ENCODE results near the gene NOXRED1.

DNA sequence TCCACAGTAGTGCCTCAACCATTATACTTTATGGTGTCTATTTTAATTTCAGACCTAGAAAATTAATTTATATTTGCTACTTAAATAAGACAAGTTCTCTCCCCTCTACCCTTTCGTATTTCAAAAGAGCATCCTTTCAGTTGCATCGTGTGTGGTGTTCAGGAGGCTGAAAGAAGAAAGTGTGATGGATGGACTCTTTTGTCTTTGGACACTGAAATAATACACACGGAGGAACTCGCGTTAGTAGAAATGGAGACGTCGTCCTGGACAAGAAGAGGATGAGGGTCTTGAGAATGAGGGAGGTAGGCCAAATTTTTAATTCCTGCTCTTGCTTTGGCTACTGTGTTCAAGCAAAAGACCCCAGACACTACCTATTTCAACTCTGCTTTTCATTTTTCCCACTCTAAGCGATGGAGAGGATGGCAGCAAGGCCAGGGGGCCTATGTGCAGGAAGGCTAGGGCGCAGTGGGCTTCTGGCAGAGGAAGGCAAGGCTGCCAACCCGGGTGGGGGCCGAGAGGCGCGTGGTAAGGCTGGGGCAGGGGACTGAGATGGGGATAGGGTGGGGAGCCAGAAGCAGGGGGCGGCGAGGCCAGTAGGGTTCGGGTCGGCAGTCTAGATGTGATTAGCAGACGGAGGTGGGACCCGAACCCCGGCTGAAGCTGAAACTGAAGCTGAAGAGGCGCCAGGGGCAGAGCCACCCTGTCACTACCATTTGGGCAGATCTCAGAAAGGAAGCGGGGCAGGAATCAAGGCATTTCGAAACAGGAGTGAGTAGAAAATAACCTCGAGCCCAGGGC lies 47.2 kb downstream of the NOXRED1 start:
- TF ChIP-seq, protein P1, sequence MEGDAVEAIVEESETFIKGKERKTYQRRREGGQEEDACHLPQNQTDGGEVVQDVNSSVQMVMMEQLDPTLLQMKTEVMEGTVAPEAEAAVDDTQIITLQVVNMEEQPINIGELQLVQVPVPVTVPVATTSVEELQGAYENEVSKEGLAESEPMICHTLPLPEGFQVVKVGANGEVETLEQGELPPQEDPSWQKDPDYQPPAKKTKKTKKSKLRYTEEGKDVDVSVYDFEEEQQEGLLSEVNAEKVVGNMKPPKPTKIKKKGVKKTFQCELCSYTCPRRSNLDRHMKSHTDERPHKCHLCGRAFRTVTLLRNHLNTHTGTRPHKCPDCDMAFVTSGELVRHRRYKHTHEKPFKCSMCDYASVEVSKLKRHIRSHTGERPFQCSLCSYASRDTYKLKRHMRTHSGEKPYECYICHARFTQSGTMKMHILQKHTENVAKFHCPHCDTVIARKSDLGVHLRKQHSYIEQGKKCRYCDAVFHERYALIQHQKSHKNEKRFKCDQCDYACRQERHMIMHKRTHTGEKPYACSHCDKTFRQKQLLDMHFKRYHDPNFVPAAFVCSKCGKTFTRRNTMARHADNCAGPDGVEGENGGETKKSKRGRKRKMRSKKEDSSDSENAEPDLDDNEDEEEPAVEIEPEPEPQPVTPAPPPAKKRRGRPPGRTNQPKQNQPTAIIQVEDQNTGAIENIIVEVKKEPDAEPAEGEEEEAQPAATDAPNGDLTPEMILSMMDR (IDR thresholded peaks at IDR 0.05): no peak
- no peak for TF ChIP-seq EZH2 (IDR thresholded peaks at IDR 0.05; ENCODE audit: borderline replicate concordance, insufficient read depth, low read depth, low read length, poor library complexity, severe bottlenecking)

Data from B cell (primary cell).